ENCODE results near the gene CEP41.

GRCh38 chr7:130356876-130357611 is 83.8 kb downstream of the CEP41 start:
- TF ChIP-seq CTCF (IDR thresholded peaks at IDR 0.05) (no peak), POLR2A (IDR thresholded peaks at IDR 0.05) (no peak)

All from body of pancreas (tissue), 4 donors.